ENCODE results near the gene CCNY.
"Not testable (repeated sequence)": the region's sequence is repeated elsewhere in the genome, so short reads cannot be mapped to it uniquely, and the experiment has no call there.

- TF ChIP-seq, protein P1, sequence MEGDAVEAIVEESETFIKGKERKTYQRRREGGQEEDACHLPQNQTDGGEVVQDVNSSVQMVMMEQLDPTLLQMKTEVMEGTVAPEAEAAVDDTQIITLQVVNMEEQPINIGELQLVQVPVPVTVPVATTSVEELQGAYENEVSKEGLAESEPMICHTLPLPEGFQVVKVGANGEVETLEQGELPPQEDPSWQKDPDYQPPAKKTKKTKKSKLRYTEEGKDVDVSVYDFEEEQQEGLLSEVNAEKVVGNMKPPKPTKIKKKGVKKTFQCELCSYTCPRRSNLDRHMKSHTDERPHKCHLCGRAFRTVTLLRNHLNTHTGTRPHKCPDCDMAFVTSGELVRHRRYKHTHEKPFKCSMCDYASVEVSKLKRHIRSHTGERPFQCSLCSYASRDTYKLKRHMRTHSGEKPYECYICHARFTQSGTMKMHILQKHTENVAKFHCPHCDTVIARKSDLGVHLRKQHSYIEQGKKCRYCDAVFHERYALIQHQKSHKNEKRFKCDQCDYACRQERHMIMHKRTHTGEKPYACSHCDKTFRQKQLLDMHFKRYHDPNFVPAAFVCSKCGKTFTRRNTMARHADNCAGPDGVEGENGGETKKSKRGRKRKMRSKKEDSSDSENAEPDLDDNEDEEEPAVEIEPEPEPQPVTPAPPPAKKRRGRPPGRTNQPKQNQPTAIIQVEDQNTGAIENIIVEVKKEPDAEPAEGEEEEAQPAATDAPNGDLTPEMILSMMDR (conservative IDR thresholded peaks at IDR 0.05; ENCODE audit: low read length), result not testable (repeated sequence)
- not testable (repeated sequence) for TF ChIP-seq EZH2phosphoT487 (IDR thresholded peaks at IDR 0.05; ENCODE audit: borderline replicate concordance)
These were observed 69.8 kb downstream of the CCNY start for GRCh38 chr10:35406003-35406630.

Data from Loucy (cell line).